HEK293 (cell line): Measurements from ENCODE around the gene COBL.

ENCODE experiments used
- ATF2 ChIP-seq: fragments of 450-650 bp; formaldehyde crosslinking; IDR thresholded peaks from 2 replicates; pipeline ENCODE4 v1.5.1; 2016; ENCODE audit warnings: missing biosample characterization, missing genetic modification characterization, low read depth
- CTCF ChIP-seq: fragments of 450-650 bp; formaldehyde crosslinking; IDR thresholded peaks from 2 replicates; pipeline ENCODE4 v1.5.1; 2016; ENCODE audit warnings: missing biosample characterization, missing genetic modification characterization
- ELK4 ChIP-seq: IDR thresholded peaks from 2 replicates; pipeline ENCODE4 v1.6.1; 2011; ENCODE audit warnings: mild to moderate bottlenecking, low read depth, low read length, borderline replicate concordance
- KLF16 ChIP-seq: fragments of 450-650 bp; formaldehyde crosslinking; IDR thresholded peaks from 2 replicates; pipeline ENCODE4 v1.5.1; 2017; ENCODE audit warnings: missing biosample characterization, missing genetic modification characterization
- PRDM6 ChIP-seq: fragments of 450-650 bp; formaldehyde crosslinking; IDR thresholded peaks from 2 replicates; pipeline ENCODE4 v1.5.1; 2017; ENCODE audit warnings: missing biosample characterization, missing genetic modification characterization
- RBAK ChIP-seq: fragments of 450-650 bp; formaldehyde crosslinking; IDR thresholded peaks from 2 replicates; pipeline ENCODE4 v1.5.1; 2016; ENCODE audit warnings: missing biosample characterization, missing genetic modification characterization
- REPIN1 ChIP-seq: fragments of 450-650 bp; formaldehyde crosslinking; IDR thresholded peaks from 2 replicates; pipeline ENCODE4 v1.5.1; 2017; ENCODE audit warnings: missing biosample characterization, missing genetic modification characterization, low read depth
- ZNF140 ChIP-seq: fragments of 450-650 bp; formaldehyde crosslinking; IDR thresholded peaks from 2 replicates; pipeline ENCODE4 v1.5.1; 2016; ENCODE audit warnings: missing biosample characterization, missing genetic modification characterization
- ZNF501 ChIP-seq: fragments of 450-650 bp; formaldehyde crosslinking; IDR thresholded peaks from 2 replicates; pipeline ENCODE4 v1.5.1; 2016; ENCODE audit warnings: missing biosample characterization, missing genetic modification characterization
- ZNF785 ChIP-seq: fragments of 450-650 bp; formaldehyde crosslinking; IDR thresholded peaks from 2 replicates; pipeline ENCODE4 v1.5.1; 2016; ENCODE audit warnings: missing biosample characterization, missing genetic modification characterization
- ZSCAN18 ChIP-seq: fragments of 450-650 bp; formaldehyde crosslinking; IDR thresholded peaks from 2 replicates; pipeline ENCODE4 v1.5.1; 2016; ENCODE audit warnings: missing biosample characterization, missing genetic modification characterization

- TF ChIP-seq CTCF (tag by site-specific recombination), result no peak
- no peak for TF ChIP-seq ZNF501 (tag by site-specific recombination)
- no peak for TF ChIP-seq PRDM6
- TF ChIP-seq ZSCAN18 (tag by site-specific recombination), result no peak
- TF ChIP-seq REPIN1 (tag by site-specific recombination), result no peak
- no peak for TF ChIP-seq ATF2 (tag by site-specific recombination)
- no peak for TF ChIP-seq RBAK (tag by site-specific recombination)
- TF ChIP-seq KLF16 (tag by site-specific recombination), result no peak
- no peak for TF ChIP-seq ELK4
- TF ChIP-seq ZNF785, result no peak
- no peak for TF ChIP-seq ZNF140
These were observed 270.5 kb downstream of the COBL start for GRCh38 chr7:51046103-51046466.
